NCI-H2196 treated with DMSO at 0.1 percent for 48 hours (cell line): ENCODE results near the gene DCTD.

Experiments used
- DNase-seq: peaks from one replicate; lab custom pipeline; 2025; ENCODE audit not compliant: unreplicated experiment; lab: John Stamatoyannopoulos, UW

DCTD gene

DNA sequence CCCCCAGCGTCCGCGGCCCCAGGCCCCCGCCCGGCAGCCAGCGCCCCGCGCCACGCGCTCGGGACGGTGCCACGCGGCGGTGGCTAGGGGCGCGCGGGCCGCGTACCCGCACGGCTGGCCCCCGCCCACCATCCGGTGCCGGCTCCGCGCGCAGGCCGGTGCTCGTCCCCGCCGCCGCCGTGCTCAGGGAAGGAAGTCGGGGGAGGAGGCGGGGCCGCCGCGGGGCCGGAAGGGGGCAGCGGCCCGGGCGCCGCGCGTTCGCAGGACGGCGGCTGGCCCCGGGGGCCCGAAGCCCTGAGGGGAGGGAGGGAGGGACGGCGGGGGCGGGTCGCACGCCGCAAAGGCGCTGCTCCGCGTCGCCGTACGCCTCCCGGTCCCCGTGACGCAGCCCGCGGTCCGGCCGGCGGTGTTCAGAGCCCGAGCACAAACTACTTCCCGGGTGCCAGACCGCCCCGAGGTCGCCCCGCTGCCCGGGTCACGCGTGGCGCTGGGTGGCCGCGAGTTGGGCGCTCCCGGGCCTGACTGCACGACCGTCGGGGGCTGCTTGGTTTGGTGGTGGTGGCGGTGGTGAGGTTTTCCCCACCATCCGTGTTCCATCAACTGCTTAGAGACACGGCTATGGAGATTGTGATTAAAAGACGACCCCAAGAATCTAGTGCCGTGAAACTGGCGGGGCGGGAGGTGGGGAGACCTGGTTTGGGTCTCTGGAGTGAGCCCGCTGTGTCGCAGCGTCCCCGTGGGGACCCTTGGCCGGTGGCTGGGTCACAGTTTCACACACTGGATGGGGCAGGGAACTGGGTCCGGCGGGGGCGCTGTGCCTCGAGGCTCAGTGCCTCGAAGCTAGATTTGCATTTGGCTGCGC lies at the start of gene DCTD:
DCTD (minus strand) TSS at position 205 of the 862 bp plus-strand sequence. CDS start 1,818 bp downstream, outside the sequence.
- DNase-seq: peak; percentile 26

DNA sequence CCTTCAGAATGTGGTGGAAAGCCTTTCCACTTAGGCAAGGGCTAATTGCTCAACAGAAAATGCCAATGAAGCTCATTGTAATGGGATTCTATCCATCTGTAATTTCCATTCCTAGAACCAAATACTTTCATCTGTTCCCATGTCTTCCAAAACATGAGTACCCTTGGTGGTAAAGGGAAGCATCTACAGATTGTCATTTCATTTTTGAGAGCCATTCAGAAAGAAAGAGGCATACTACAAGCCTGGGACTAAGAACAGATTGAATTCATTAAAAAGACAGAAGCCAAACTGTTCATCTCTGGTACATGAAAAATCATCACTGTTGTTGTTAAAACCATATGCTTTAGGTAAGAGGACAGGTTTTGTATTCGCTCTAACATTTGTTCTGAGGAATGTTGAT lies 43.6 kb upstream of the DCTD start:
- DNase-seq: no peak

DNA sequence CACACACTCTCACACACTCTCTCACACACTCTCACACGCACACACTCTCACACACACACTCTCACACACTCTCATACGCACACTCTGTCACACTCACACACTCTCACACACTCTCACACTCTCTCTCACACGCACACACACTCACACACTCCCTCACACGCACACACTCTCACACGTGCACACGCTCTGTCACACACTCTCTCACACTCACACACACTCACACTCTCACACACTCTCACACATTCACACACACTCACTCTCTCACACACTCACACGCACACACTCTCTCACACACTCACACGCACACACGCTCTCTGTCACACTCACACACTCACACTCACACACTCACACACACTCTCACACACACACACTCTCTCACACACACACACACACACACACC lies 43.0 kb upstream of the DCTD start:
- DNase-seq: no peak

DNA sequence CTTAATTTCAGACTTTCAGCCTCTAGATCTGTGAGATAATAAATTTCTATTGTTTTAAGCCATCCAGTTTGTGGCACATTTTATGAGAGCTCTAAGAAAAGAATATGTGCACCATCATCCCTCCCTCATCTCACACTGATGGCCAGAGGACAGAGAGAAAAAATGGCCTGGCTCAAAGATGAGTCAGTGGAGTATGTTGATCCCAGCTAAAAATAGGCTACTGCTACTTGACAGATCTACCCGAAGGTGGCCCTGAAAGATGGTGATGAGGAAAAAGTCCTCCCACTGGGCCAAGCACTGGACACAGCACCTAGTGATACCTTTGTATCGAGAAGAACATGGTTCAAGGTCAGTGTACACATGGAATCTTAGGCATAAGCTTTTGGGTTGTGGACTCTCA lies 38.2 kb upstream of the DCTD start:
- DNase-seq: no peak

DNA sequence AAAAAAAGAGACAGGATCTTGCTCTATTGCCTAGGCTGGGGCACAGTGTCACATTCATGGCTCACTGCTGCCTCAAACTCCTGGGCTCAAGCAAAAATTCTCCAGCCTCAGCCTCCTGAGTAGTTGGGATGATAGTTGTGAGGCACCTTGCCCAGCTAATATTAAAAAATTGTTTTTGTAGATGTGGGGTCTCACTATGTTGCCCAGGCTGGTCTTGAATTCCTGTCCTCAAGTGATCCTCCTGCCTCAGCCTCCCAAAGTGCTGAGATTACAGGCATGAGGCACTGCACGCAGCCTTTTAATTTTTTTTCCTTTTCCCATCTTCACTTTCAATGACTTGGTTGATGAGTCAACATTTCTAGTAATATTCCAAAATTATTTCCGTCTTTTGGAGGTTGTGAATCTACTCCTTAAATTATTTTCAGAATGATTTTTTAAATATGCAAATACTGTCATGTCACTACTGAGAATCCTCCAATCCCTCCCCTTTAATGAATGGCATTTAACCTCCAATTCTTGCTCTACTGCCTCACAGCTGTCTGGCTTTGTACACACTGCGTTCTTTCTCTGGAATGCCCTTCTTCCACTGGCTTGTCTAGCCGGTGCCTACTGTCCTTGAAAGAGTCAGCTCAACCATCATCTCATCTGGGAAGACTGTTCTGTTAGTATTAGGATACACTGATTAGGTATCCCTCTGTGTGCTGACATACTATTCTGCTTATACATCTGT lies 27.5 kb upstream of the DCTD start:
- no peak for DNase-seq

DNA sequence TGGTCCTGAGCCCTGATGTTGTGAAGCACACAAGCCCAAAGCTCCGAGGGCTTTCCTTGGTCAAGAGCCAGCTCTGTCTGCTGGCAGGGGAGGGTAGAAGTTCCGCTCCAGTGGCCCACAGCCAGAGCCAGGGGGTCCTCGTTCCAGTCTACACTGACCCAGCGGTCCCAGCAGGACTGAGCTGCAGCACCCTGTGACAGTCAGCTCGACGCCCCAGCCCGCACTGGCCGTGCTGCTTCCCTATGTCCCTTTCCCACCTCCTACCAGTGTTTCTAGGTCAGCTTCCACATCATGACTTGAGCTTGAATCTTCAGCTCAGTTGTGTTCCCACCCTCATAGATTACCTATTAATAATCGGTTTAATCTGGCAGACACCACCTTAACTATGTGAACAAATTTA lies 22.5 kb upstream of the DCTD start:
- no peak for DNase-seq

DNA sequence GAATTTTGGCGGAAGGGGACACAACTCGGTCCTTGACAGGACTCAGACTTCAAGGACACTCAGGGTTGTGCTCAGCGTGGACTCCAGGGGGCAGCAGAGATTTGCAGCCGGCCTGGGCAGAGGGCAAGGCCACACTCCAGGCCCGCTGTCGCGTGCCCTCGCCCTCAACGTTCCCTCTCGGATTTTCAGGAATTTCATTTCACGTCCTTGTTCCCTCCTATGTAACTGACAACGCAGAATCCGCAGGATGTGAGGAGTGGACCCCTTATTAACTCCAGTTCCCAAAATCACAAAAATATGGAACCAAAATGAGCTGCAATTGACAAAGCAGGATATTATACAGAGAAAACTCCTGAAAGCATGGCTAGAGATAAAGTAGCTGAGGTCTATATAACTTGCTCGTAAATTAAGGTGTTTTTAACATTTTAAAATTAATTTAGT lies 21.0 kb upstream of the DCTD start:
- DNase-seq: peak; percentile 17

DNA sequence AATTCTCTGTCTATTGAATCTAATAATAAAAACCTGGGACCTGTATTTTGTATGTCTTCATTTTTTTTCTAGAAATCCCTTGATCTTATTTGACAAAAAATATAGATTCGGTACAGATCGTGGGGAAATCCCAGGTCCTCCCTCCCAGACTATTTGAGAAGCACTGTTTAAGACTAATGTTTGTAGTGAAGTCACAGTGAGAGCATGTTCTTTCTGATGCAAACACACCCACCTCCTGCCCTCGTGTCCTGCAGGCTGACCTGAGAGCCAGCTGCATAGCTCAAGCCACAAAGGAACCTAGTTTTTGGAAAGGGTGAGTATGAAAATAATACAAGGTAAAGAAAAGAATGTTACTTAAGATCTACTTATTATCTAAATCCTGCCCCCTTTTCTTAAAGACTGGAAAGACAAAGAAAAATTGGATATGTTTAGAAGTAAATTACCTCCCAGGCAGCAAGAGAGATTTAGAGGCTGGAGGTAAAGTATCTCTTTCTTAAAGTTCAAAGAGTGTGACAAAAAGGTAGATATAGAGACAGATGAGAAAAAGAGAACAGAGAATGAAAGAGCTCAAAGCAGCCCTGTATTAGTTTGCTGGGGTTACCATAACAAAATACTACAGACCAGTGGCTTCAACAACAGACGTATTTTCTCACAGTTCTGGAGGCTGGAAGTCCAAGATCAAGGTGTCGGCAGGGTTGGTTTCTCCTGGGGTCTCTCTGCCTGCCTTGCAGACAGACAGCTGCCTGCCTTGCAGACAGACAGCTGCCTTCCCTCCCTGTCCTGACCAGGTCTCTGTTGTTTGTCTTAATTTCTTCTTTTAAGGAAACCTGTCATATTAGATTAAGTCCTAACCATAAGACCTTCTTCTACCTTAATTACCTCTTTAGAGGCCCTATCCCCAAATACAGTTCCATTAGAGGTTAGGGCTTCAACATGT lies 20.4 kb upstream of the DCTD start:
- no peak for DNase-seq

DNA sequence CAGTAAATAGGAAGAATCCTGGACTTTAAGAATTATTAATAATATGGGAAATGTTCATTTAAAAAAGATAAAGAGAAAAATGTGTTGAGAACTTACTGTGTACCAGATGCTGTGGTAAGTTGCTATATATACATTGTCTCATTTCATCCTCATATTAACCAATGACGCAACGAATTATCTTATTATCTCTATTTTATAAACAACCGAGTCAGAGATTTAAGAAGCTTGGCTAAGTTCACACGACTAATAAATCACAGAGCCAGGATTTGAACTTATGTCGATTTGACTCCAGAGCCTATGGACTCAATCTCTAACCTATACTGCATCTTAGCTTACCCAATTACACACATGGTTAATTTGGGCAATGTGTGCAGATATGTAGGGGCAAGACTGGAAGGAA lies 15.5 kb upstream of the DCTD start:
- no peak for DNase-seq

DNA sequence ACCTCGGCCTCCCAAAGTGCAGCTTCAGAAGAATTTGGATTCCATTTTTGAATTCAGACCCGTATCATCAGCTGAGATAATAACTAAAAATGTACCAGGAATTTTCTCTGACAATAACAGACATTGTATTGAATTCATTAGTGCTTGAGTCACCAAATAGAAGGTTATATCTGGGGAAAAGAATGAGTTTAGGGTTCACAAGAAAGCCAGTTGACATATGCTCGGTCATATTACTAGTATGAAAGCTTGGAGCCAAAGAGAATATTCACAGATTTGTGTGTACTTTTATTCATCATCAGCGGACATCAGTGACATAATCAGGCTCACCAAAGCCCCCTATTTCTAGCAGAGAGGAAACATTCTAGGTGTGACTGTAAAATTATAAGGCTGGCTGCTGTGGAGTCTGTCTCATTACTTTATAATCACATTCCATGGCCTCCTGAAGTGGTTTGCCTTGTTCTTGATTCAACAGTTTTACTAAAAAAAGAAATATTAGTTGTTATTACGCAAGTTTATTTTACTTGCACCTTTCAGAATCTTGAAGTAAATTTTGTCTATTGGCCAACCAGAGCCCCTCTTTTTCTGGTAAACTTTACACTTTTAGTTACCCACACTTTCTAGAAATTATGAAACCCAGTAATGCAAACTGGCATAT lies 14.6 kb upstream of the DCTD start:
- no peak for DNase-seq

DNA sequence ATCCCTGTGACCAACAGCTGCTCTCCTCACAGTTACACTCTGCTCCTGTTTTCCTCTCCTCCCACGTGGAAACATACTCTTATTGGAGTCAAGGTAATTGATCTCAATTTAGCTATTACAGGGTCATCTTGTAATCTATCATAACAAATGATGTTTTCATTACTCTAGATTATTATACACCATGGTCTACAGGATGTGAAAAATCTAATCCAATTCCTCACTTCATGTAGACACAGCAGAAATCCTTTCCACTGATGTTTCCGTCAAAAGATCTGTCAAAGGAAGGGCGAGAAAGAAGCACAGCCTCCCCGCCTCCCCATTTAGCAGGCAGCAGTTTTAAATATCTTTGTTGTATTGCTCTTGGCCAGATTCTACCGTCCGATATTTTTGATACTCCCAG lies 13.7 kb upstream of the DCTD start:
- DNase-seq: no peak

DNA sequence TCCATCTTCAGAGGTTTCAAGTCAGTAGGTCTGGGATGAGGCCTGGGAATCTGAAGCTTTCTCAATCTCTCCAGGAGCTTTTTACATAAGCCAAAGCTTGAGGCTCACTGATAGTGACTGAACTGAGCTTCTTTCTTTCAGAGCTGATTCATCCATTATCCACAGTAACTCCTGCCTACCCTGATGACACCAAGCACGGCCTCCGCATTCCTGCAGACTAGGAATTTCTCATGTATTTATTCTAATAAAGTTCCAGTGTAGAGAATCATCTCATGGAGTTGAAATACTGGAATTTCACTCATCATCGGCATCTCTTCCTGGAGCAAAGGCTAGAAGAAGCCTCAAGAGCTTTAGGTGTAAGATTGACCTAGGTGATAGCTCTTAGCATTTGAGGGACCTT lies 12.1 kb upstream of the DCTD start:
- DNase-seq: no peak

DNA sequence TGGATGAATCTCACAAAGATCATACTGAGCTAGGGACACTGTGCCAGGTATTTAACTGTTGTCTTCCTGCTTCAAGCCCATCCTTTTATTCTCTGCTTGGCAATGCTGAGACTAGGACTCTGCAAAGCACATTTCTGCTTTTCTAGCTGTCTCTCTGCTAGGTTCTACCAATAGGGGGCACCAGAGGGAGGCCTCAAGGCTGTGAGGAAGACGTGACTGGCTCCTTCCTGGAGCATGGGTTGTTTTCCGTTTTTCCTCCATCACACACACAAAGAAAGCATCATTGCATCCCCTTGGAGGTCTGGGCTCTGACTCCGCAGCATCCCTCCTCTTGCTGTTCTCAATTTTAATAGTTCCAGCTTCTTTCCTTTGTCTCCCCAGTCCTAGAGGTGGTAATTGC lies 10.9 kb upstream of the DCTD start:
- DNase-seq: no peak

DNA sequence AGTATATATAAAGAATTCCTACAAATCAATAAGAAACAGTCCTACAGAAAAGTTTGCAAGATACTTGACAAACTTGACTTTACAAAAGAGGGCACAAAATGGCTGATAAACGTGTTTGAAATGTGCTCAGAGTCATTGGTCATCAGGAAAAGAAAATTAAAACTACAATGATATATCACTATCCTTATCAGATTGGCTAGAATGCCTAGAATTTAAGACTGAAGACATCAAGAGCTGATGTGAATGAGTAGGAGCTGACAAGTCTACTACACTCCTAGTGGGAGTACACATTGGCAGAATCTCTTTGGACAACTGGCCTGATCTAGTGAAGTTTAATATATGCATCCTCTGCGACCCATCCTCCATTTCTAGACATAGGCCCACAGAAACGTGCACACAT lies 10.3 kb upstream of the DCTD start:
- no peak for DNase-seq

DNA sequence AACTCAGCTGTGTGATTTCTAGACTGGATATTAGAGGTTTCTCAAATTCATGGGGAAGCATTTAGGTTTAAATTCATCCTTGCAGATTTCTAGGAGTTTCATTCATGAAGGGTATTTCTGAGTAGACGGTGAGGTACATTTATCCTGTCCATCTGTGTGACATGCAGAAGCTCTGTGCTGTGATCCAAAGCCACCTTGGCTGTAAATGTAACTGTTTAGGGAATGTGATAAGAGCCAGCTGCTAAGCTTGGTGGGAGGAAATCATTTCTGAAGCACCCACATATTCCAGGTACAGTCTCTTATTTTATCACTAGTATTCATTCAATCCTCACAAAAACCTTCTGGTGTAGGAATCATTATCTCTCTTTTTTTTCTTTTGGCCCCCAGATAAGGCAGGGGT lies 8.7 kb upstream of the DCTD start:
- no peak for DNase-seq

DNA sequence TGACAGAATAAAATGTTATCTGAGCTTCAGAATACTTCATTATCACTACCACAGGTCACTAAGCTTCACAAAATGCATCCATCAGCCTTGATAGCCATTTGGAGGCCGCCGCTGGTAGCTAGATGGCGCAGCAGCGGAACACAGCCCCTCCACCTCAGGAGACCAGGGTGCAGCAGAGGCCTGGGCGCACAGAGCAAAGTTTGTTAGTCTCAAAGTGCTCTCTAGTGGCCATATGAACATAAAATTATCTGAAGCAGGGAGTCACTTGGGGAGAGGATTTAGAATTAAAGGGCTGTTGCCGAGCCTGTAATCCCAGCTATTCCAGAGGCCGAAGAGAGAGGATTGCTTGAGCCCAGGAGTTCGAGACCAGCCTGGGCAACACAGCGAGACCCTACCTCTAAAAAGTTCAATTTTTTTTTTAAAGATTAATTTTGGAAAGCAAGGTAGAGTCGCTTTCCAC lies 8.1 kb upstream of the DCTD start:
- no peak for DNase-seq

DNA sequence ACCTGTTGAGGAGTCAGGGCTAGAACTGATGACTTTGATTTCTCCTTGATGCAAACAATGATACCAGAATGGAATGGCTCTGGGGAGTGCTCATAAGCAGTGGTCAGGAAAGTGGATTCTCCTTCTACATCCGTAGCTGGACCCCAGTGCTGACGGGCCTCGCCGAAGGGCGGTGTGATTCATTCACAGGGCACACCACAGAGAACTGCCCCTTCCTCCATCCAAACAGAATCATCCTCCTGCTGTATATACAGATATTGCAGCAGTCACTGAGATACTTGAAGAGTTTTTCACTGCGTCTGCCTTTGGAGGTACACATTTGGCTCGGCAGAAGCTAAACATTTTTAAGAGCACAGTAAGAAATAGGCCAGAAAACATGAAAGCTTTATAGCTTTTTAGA lies 7.3 kb upstream of the DCTD start:
- DNase-seq: no peak

DNA sequence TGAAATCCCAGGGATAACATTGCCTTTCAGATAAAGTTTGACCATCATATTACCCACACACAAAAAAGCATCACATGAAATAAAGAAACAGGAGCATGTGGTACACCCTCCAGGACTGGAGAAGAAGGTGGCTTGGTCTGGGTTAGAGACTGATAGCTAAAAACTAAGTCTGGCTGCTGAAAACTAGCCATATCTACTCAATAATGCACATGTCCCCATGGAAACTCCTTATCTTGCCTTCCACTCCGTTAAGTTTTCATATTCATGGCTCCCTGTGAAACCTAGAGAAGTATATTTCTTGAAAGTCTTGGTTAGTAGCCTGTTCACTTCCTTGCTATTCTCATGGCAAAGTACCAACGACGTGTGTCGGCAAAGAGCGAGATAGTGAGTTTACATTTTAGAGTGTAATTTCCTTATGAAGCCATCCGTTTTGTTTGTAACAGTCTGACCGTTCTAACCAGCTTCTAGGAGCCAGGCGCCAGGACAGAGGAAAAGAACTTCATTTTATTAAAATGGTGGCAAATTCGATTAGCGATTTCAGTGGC lies 6.7 kb upstream of the DCTD start:
- DNase-seq: no peak

DNA sequence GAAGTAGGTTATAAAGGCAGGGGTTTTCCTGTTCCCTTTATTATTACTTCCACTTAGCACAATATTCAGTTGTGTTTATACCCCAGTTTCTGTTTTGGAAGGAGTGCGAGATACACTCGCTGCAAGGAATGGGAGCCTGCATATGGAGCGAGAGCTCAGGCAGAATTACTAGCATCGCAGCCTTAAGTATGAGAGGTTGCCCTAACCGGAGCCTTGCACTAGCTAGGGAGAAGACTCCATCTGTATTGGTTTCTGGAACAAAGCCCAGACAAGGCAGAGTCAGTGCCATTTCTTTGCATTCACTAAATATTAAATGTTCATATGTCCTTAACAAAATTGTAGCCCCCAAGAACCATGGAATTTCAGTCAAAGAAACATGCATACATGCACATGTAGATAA lies 6.2 kb upstream of the DCTD start:
- DNase-seq: no peak

DNA sequence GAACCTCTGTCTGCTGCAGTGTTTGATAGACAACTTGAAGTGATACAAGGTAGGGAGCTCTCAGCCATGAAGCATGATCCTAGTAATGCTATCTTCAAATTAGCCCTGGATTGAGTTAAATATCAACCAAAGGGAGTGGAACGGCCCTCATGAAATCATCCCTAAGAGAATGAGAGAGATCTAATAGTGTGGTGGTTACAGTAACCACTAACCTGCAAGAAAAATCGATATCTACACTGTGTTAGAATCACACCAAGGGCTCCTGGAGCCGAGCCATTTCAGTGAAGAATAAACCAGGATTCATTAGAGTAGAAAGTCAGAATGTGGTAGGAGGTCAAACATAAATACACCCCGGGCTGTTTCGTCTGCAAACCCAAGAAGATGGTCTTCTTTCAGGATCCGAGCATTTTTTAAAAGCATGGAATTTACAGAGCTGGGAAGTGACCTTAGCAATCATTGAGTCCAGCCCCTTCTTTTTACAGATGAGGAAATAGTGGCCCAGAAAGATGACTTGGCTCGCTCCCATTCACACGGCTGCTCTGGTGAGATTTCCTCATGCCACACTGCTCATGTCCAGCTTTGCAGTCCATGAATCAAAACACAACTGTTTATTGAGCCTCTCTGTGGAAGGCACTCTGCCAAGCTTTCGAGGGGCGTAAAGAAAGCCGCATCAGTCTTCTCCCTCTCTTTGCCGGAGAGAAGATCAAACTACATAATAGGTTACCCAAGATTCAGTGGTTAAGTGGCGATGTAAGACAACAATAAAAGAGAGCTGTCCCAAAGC lies 5.5 kb upstream of the DCTD start:
- no peak for DNase-seq
